Panc1 (cell line): ENCODE measurements around the gene NMT1. TPM values are rescaled to one million over a fixed set of nuclear protein-coding genes. Genes with fewer than 3 reads are reported as not detected.

ENCODE experiments used
- ATAC-seq: fragments of 200-7000 bp; cut with Tn5 transposase; 2 replicates; pipeline ENCODE4 v1.9.1; 2020; ENCODE audit warnings: mild to moderate bottlenecking, moderate library complexity
- BruUV-seq: library from RNA; stranded (reverse); fragments of 400-500 nt; replicated peaks from 2 replicates; lab custom pipeline; 2021; lab: Mats Ljungman, UMichigan
- CTCF ChIA-PET: fragments of 300-600 bp; sonication (Branson Sonifier 250); formaldehyde crosslinking; loops from one replicate; lab custom pipeline; 2022; ENCODE audit warnings: antibody characterized with exemption; lab: Charles Lee
- POLR2A ChIA-PET: fragments of 300-600 bp; sonication (Branson Sonifier 250); formaldehyde crosslinking; loops from one replicate; lab custom pipeline; 2022; ENCODE audit warnings: antibody characterized with exemption; lab: Charles Lee
- DNase-seq: peaks from one replicate; pipeline ENCODE4 v3.0.0-alpha.2; 2010; ENCODE audit warnings: low read depth, low spot score
- H3K27ac ChIP-seq: 2 replicates; pipeline ENCODE4 v1.5.1; 2011; ENCODE audit warnings: mild to moderate bottlenecking, low read length, inconsistent platforms
- H3K27me3 ChIP-seq: fragments of 200-500 bp; sonication (Bioruptor generic); 2 replicates; pipeline ENCODE4 v1.6.0; 2014; ENCODE audit warnings: low read length, inconsistent platforms; ENCODE audit not compliant: control insufficient read depth, insufficient read depth
- H3K36me3 ChIP-seq: fragments of 200-500 bp; sonication (Bioruptor generic); 2 replicates; pipeline ENCODE4 v1.5.1; 2014; ENCODE audit warnings: inconsistent platforms, mild to moderate bottlenecking, low read length, moderate library complexity; ENCODE audit not compliant: control insufficient read depth, insufficient read depth
- H3K4me1 ChIP-seq: 2 replicates; pipeline ENCODE4 v1.5.1; 2011; ENCODE audit warnings: inconsistent platforms, mild to moderate bottlenecking, low read length, moderate library complexity; ENCODE audit not compliant: control insufficient read depth, insufficient read depth
- H3K4me3 ChIP-seq, 2 experiments: 2 replicates each; pipeline ENCODE4 v1.5.1; 2011 to 2012; ENCODE audit warnings: low read depth in 2 of 2, low read length in 2 of 2, mild to moderate bottlenecking in 2 of 2, inconsistent platforms in 1 of 2, moderate library complexity in 1 of 2
- H3K9me3 ChIP-seq: fragments of 200-500 bp; sonication (Bioruptor generic); 2 replicates; pipeline ENCODE4 v1.5.1; 2014; ENCODE audit warnings: low read depth, mild to moderate bottlenecking, inconsistent platforms, low read length, moderate library complexity; ENCODE audit not compliant: control insufficient read depth, insufficient read depth
- POLR2AphosphoS5 ChIP-seq: IDR thresholded peaks from 2 replicates; pipeline ENCODE4 v1.6.1; 2012; ENCODE audit warnings: mild to moderate bottlenecking, low read depth, low read length, moderate library complexity
- SIN3A ChIP-seq: IDR thresholded peaks from 2 replicates; pipeline ENCODE4 v1.6.1; 2012; ENCODE audit warnings: low read depth, mild to moderate bottlenecking, low read length, moderate library complexity, borderline replicate concordance; ENCODE audit not compliant: insufficient read depth
- TCF7L2 ChIP-seq: IDR thresholded peaks from 2 replicates; pipeline ENCODE4 v1.6.1; 2011; ENCODE audit warnings: mild to moderate bottlenecking, low read depth, low read length, inconsistent platforms
- in situ Hi-C: cut with HindIII; loops from 2 replicates; pipeline ENCODE4 v1.10.0; 2016; ENCODE audit warnings: low sequenced_read_pairs, low pct_unique_long_range_greater_than_20kb
- intact Hi-C: fragments of 100-400 bp; cut with micrococcal nuclease; formaldehyde crosslinking; loops from one replicate; pipeline ENCODE4 v1.10.0; 2022; ENCODE audit not compliant: unreplicated experiment
- total RNA-seq: library from RNA; stranded (reverse); gene quantifications from one replicate; pipeline ENCODE4 v1.2.1, GENCODE V29; 2021; ENCODE audit not compliant: unreplicated experiment
- TF ChIP-seq, protein P1 (sequence below): fragments of 450-650 bp; IDR thresholded peaks from 2 replicates; pipeline ENCODE4 v1.5.1; 2017; ENCODE audit warnings: mild to moderate bottlenecking
- TF ChIP-seq, protein P2 (sequence below), 2 experiments: IDR thresholded peaks; 2 replicates each; pipeline ENCODE4 v1.6.1; 2011 to 2012; ENCODE audit warnings: low read depth in 2 of 2, control low read depth in 1 of 2, low read length in 1 of 2, mild to moderate bottlenecking in 1 of 2, moderate library complexity in 1 of 2; ENCODE audit not compliant: insufficient read depth in 1 of 2

The NMT1 gene
- total RNA-seq, 1 experiment from 2014 or later, result 105 TPM

DNA sequence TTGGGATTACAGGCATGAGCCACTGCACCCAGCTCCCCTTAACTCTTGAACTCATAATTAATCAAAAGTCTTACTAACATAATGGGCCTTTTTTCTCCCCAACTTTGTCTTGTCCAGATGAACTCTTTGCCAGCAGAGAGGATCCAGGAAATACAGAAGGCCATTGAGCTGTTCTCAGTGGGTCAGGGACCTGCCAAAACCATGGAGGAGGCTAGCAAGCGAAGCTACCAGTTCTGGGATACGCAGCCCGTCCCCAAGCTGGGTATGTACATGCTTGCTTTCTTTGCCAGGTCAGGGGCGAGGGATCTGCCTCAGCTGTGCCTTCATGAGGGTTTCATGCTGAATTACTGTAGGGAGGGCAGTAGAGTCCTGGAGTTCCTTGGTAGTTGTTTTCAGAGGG, 25.3 kb downstream of the NMT1 start:
- no peak for TF ChIP-seq TCF7L2
- TF ChIP-seq SIN3A, result no peak
- TF ChIP-seq, protein P1, sequence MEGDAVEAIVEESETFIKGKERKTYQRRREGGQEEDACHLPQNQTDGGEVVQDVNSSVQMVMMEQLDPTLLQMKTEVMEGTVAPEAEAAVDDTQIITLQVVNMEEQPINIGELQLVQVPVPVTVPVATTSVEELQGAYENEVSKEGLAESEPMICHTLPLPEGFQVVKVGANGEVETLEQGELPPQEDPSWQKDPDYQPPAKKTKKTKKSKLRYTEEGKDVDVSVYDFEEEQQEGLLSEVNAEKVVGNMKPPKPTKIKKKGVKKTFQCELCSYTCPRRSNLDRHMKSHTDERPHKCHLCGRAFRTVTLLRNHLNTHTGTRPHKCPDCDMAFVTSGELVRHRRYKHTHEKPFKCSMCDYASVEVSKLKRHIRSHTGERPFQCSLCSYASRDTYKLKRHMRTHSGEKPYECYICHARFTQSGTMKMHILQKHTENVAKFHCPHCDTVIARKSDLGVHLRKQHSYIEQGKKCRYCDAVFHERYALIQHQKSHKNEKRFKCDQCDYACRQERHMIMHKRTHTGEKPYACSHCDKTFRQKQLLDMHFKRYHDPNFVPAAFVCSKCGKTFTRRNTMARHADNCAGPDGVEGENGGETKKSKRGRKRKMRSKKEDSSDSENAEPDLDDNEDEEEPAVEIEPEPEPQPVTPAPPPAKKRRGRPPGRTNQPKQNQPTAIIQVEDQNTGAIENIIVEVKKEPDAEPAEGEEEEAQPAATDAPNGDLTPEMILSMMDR, result no peak
- TF ChIP-seq, protein P2, sequence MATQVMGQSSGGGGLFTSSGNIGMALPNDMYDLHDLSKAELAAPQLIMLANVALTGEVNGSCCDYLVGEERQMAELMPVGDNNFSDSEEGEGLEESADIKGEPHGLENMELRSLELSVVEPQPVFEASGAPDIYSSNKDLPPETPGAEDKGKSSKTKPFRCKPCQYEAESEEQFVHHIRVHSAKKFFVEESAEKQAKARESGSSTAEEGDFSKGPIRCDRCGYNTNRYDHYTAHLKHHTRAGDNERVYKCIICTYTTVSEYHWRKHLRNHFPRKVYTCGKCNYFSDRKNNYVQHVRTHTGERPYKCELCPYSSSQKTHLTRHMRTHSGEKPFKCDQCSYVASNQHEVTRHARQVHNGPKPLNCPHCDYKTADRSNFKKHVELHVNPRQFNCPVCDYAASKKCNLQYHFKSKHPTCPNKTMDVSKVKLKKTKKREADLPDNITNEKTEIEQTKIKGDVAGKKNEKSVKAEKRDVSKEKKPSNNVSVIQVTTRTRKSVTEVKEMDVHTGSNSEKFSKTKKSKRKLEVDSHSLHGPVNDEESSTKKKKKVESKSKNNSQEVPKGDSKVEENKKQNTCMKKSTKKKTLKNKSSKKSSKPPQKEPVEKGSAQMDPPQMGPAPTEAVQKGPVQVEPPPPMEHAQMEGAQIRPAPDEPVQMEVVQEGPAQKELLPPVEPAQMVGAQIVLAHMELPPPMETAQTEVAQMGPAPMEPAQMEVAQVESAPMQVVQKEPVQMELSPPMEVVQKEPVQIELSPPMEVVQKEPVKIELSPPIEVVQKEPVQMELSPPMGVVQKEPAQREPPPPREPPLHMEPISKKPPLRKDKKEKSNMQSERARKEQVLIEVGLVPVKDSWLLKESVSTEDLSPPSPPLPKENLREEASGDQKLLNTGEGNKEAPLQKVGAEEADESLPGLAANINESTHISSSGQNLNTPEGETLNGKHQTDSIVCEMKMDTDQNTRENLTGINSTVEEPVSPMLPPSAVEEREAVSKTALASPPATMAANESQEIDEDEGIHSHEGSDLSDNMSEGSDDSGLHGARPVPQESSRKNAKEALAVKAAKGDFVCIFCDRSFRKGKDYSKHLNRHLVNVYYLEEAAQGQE (IDR thresholded peaks at IDR 0.05; ENCODE audit: insufficient read depth in 1 of 2, low read depth in 2 of 2, low read length in 1 of 2), result no peak
- no peak for TF ChIP-seq POLR2AphosphoS5
- BruUV-seq, result no TSS peak
- intact Hi-C loops, result no loop called here
- ChIA-PET CTCF (interaction anchor here (0.7 kb wide), 1 partner anchor 45 kb away, joined by 3 read pairs; no protein-coding TSS in a partner anchor), POLR2A (no interaction called here)
- in situ Hi-C loops, result no loop called here
- no peak overlapping the region for H3K27ac ChIP-seq
- H3K4me1 ChIP-seq, result no peaks in the 10 kb centered on the region; the same call in 1 of the 2 replicates
- H3K27me3 ChIP-seq, result no peaks in the 10 kb centered on the region
- ATAC-seq (no peak), DNase-seq (no peak)
- H3K4me3 ChIP-seq, result no peak overlapping the region
- H3K9me3 ChIP-seq, result no peaks in the 10 kb centered on the region
- H3K36me3 ChIP-seq, result peaks cover 14% of the 10 kb centered on the region

DNA sequence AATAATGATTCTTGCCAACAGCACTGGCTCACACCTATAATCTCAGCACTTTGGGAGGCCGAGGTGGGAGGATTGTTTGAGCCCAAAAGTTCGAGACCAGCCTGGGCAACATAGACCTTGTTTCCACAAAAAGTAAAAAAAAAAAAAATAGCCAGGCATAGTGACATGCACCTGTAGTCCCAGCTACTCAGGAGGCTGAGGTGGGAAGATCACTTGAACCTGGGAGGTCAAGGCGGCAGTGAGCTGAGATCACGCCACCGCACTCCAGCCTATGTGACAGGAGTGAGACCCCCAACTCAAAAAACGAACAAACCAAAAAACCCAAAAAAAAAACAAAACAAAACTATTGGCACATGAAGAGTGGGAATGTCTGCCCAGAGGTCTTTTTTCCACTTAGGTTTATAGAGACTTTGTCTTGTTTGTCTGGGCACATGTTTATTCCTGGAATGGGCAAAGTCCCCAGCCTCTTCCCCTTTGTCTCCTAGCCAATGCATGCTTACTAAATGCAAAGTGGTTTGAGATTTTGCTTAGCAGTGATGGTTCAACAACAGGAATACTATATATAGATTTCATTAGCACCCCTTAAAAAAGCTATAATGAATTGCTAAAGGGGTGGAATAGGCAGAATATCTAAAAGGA, 25.9 kb downstream of the NMT1 start:
- intact Hi-C loops (no loop called here), in situ Hi-C loops (no loop called here)
- TF ChIP-seq, protein P2 (IDR thresholded peaks at IDR 0.05; ENCODE audit: insufficient read depth in 1 of 2, low read depth in 2 of 2, low read length in 1 of 2), result no peak
- no peak for TF ChIP-seq SIN3A
- BruUV-seq, result no TSS peak
- Histone ChIP-seq H3K9me3 (no peaks in the 10 kb centered on the region), H3K27me3 (no peaks in the 10 kb centered on the region), H3K4me1 (no peaks in the 10 kb centered on the region; the same call in 1 of the 2 replicates), H3K4me3 (no peak overlapping the region), H3K27ac (no peak overlapping the region), H3K36me3 (peaks cover 11% of the 10 kb centered on the region)
- DNase-seq (no peak), ATAC-seq (no peak)
- CTCF ChIA-PET, result no interaction called here
- POLR2A ChIA-PET, result no interaction called here
